ENCODE results near the gene ST6GAL1.

ST6GAL1 gene

DNA sequence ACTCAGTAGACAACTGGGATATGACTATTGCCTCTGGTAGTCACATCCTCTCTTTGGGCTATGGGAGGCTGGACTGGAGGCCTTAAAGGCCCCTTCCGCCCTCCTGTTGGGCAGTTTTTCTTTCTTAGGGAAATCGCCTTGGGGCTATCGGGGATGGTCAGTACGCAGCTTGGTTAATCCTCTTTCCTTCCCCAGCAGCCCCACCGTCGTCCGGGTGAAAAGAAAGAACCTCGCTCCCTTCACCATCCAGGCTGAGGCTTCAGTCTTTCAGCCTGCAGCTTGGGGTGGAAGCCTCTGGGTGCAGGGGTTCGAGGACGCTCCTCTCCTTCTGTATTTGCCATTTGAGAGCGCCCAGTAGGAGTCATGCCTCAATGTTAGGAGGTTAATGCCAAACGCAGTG is 641 bp upstream of the ST6GAL1 start:
- Histone ChIP-seq H3K27ac (no peak overlapping the region), H3K36me3 (replicated peaks) (no peaks in the 10 kb centered on the region), H3K27me3 (replicated peaks) (no peaks in the 10 kb centered on the region), H3K4me3 (ENCODE audit: low read depth, low read length) (peak overlapping the region; percentile 79)
- in situ Hi-C loops (cut with HindIII; ENCODE audit: low pct_ligation_motif_present, low sequenced_read_pairs) = no loop called here
- TF ChIP-seq, protein P1, sequence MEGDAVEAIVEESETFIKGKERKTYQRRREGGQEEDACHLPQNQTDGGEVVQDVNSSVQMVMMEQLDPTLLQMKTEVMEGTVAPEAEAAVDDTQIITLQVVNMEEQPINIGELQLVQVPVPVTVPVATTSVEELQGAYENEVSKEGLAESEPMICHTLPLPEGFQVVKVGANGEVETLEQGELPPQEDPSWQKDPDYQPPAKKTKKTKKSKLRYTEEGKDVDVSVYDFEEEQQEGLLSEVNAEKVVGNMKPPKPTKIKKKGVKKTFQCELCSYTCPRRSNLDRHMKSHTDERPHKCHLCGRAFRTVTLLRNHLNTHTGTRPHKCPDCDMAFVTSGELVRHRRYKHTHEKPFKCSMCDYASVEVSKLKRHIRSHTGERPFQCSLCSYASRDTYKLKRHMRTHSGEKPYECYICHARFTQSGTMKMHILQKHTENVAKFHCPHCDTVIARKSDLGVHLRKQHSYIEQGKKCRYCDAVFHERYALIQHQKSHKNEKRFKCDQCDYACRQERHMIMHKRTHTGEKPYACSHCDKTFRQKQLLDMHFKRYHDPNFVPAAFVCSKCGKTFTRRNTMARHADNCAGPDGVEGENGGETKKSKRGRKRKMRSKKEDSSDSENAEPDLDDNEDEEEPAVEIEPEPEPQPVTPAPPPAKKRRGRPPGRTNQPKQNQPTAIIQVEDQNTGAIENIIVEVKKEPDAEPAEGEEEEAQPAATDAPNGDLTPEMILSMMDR (IDR thresholded peaks at IDR 0.05; ENCODE audit: low read depth, low read length, missing control alignments) = no peak
- no peak for DNase-seq

DNA sequence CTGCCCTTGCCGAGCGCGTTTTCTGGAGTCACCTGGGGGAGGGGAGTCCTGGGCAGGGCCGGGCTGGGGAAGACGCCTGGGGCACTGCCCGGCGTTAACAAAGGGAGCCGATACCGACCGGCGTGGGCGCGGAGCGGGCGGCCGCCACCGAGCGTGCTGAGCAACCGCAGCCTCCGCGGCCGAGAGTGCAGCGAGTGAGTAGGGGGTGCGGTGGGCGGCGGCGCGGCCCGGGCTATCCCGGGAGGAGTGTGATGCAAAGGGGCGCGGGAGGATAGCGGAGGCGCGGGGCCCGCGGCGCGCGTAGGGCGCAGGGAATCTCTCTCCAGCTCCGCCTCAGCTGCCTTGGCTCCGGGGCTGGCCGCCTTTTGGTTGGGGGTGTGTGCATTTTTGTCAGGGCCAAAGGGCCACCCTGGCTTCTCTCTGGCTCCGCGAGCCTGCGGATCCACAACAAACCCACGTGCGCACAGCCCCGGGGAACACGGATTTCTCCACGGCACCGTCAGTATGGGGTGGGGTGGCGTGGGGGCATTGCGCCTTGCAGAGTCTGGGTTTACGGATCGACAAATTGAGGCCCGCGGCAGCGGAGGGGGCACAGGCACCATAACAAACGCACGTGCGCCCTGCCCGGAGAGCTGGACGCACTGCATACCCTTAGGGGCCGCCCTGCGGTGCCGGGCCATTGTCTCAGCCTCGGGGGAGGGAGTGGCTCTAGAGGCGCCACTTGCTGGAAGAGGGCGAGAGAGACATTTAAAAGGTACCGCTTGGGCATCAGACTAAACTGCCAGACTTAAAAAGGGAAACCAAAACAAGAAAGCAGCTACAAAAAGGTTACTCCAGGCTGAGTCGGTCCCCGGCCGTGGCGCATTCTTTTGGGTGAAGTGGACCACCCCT is 560 bp downstream of the ST6GAL1 start:
- DNase-seq = peak; percentile 33
- in situ Hi-C loops (cut with HindIII; ENCODE audit: low pct_ligation_motif_present, low sequenced_read_pairs) = no loop called here
- TF ChIP-seq, protein P1 (IDR thresholded peaks at IDR 0.05; ENCODE audit: low read depth, low read length, missing control alignments) = peak; percentile 35
- H3K36me3 ChIP-seq (replicated peaks) = no peaks in the 10 kb centered on the region
- no peaks in the 10 kb centered on the region for H3K27me3 ChIP-seq (replicated peaks)
- H3K27ac ChIP-seq = peak overlapping the region; percentile 34
- H3K4me3 ChIP-seq (ENCODE audit: low read depth, low read length) = peak overlapping the region; percentile 79

DNA sequence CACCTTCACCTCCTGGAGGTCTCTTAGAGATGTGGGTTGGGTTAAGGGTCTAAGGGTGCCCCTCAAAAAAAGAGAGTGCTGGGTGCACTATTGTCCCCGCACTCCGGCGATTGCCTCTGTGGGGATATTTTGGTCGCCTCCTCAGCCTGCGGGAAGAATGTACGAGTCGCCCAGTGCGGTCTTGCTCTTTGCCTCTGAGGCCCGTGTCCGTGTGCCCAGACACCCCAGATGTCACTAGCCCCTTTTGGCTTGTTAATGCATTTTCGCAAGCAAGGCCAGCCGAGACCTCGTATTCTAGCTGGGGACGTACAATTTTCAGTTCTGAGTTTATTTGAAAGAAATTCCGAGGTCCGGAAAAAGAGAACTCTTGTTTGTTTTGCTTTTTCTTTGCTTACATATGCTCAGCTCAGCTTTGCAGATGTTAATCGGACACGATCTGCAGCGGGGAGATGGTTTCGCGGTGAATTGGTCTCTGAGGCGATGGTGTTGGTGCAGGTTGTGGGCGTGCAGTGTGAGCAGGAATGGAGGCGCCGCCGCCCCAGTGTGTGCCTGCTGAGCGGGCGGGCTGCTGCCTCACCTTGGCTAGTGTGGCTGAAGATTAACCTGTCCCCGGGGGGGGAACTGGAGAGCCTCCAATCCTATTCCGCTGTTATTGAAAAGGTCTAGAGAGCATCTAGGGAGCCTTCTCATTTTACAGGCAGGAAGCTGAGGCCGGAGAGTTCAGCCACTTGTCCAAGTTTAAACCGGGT is 1.4 kb downstream of the ST6GAL1 start:
- DNase-seq = peak; percentile 42
- in situ Hi-C loops (cut with HindIII; ENCODE audit: low pct_ligation_motif_present, low sequenced_read_pairs) = no loop called here
- peak overlapping the region; percentile 34 for H3K27ac ChIP-seq

DNA sequence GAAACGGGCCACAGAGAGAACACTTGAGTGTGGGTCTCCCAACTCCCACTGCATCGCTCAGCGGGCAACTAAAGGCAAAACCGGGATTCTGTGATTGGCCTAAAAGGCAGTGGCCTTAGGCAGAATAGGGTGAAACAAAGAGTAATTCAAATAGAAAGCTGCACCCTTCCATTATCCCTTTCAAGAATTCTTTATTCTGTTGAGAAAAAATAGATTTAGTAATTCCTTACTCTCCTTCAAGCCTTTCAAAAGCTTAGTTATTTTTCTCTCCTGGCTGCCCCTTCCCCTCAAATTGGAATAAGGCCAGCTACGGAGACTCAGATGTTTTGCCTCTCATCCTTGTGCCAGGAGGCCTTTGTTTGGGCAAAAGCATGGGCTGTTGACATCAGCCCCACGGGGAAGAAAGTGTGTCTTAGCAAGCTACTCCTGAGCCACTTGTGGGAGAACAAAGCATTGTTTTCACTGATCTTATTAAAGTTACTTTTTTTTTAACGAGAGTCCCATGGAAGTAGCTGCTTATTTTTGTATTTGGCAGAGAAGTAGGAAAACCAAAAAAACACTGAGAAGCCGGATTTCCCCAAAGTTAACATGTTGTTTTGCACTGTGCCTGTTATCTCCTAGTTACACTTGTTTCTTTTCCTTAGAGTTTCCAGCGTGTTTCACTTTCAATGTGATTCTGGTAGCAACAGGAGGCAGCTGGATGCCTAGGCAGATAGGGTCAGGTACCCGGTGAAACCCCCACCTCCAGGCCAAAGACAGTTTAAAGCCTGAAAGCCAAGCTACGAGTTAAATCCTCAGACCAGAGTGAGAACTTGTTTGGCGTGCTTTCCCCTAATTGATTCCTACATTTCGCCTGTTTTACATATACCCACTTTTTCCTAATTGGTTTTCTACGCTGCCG is 2.2 kb downstream of the ST6GAL1 start:
- TF ChIP-seq, protein P1 (IDR thresholded peaks at IDR 0.05; ENCODE audit: low read depth, low read length, missing control alignments) = no peak
- Histone ChIP-seq H3K4me3 (ENCODE audit: low read depth, low read length) (peak overlapping the region; percentile 79), H3K27me3 (replicated peaks) (no peaks in the 10 kb centered on the region), H3K36me3 (replicated peaks) (no peaks in the 10 kb centered on the region), H3K27ac (no peak overlapping the region)
- in situ Hi-C loops (cut with HindIII; ENCODE audit: low pct_ligation_motif_present, low sequenced_read_pairs) = no loop called here
- no peak for DNase-seq

More for the DNA sequence above, 1.4 kb downstream of the ST6GAL1 start:
- TF ChIP-seq, protein P1 (IDR thresholded peaks at IDR 0.05; ENCODE audit: low read depth, low read length, missing control alignments) = no peak
- no peaks in the 10 kb centered on the region for H3K36me3 ChIP-seq (replicated peaks)
- peak overlapping the region; percentile 79 for H3K4me3 ChIP-seq (ENCODE audit: low read depth, low read length)
- no peaks in the 10 kb centered on the region for H3K27me3 ChIP-seq (replicated peaks)

DNA sequence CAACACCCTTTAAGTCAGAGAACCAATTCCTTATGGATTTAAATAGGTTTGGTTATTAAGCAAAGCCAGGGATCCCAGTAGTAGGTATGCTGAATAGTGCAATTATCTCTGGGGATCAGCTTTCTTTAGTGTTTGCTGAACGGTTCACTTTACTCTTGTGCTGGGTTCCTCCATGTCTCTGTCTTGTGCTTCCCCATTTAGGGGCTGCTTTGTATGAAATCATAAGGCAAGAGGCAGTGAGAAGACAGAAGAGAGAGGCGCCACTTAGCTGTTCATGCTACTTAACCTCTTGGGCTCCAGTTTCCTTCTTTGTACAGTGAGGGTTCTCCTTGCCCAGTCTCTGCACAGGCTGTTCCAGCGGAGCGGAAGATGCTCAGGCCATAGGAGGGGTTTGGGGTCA is 3.5 kb downstream of the ST6GAL1 start:
- no peaks in the 10 kb centered on the region for H3K27me3 ChIP-seq (replicated peaks)
- H3K4me3 ChIP-seq (ENCODE audit: low read depth, low read length) = no peak overlapping the region
- H3K27ac ChIP-seq = no peak overlapping the region
- in situ Hi-C loops (cut with HindIII; ENCODE audit: low pct_ligation_motif_present, low sequenced_read_pairs) = no loop called here
- DNase-seq = no peak
- TF ChIP-seq, protein P1 (IDR thresholded peaks at IDR 0.05; ENCODE audit: low read depth, low read length, missing control alignments) = no peak
- H3K36me3 ChIP-seq (replicated peaks) = no peaks in the 10 kb centered on the region
